ENCODE results near the gene THAP2.

Gene THAP2

GRCh38 chr12:71662849-71663560, 1.1 kb upstream of the THAP2 start:
- peak overlapping the region; percentile 92 for H3K4me3 ChIP-seq (replicated peaks; ENCODE audit: insufficient read depth, low read length)
- DNase-seq (ENCODE audit: low read depth in 1 of 2, low spot score in 1 of 2) = peak in 1 of 2 experiments; percentile 62
- TF ChIP-seq POLR2AphosphoS5 (IDR thresholded peaks at IDR 0.05; ENCODE audit: low read depth) (no peak), SPI1 (IDR thresholded peaks at IDR 0.05; ENCODE audit: borderline replicate concordance, low read depth) (no peak), GABPA (IDR thresholded peaks at IDR 0.05; ENCODE audit: low read depth) (peak; percentile 62)
- TF ChIP-seq, protein P1, sequence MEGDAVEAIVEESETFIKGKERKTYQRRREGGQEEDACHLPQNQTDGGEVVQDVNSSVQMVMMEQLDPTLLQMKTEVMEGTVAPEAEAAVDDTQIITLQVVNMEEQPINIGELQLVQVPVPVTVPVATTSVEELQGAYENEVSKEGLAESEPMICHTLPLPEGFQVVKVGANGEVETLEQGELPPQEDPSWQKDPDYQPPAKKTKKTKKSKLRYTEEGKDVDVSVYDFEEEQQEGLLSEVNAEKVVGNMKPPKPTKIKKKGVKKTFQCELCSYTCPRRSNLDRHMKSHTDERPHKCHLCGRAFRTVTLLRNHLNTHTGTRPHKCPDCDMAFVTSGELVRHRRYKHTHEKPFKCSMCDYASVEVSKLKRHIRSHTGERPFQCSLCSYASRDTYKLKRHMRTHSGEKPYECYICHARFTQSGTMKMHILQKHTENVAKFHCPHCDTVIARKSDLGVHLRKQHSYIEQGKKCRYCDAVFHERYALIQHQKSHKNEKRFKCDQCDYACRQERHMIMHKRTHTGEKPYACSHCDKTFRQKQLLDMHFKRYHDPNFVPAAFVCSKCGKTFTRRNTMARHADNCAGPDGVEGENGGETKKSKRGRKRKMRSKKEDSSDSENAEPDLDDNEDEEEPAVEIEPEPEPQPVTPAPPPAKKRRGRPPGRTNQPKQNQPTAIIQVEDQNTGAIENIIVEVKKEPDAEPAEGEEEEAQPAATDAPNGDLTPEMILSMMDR (IDR thresholded peaks at IDR 0.05; ENCODE audit: insufficient read depth, low read length) = no peak
- no peaks in the 10 kb centered on the region for H3K27me3 ChIP-seq (ENCODE audit: insufficient read depth, poor library complexity, severe bottlenecking)
- H3K27ac ChIP-seq (replicated peaks) = peak overlapping the region; percentile 94

DNA sequence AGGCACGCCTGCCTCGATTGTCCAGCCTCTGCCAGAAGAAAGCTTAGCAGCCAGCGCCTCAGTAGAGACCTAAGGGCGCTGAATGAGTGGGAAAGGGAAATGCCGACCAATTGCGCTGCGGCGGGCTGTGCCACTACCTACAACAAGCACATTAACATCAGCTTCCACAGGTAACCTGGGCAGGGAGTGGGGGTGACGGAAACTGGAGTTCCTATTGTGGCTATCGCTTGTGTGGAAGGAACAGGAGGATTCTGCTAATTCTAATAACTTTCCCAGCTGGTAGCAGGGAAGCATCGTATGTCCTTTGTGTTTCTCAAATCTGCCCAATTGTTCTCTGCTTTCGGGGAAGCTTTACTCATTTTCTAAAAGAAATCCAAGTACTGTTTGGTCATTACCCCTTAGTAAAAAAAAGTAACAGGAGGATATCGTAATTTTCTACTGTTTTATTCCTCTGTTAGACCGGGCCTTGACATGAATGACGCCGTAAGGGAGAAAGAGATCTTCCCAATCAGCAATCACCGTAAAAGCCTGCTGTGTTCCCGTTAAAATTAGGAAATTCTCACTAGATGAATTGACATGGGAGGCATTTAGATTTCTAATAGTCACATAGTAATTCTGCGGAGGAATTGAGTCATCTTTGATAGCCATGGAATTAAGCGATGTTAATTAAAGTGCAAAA, 449 bp downstream of the THAP2 start:
- TF ChIP-seq GABPA (IDR thresholded peaks at IDR 0.05; ENCODE audit: low read depth) = no peak
- TF ChIP-seq, protein P1 (IDR thresholded peaks at IDR 0.05; ENCODE audit: insufficient read depth, low read length) = no peak
- no peak for TF ChIP-seq POLR2AphosphoS5 (IDR thresholded peaks at IDR 0.05; ENCODE audit: low read depth)
- no peak for TF ChIP-seq REST (IDR thresholded peaks at IDR 0.05; ENCODE audit: insufficient replicate concordance, low read depth)
- TF ChIP-seq SPI1 (IDR thresholded peaks at IDR 0.05; ENCODE audit: borderline replicate concordance, low read depth) = no peak
- Histone ChIP-seq H3K27me3 (ENCODE audit: insufficient read depth, poor library complexity, severe bottlenecking) (no peaks in the 10 kb centered on the region), H3K27ac (replicated peaks) (peak overlapping the region; percentile 94), H3K4me3 (replicated peaks; ENCODE audit: insufficient read depth, low read length) (peak overlapping the region; percentile 92)
- DNase-seq (ENCODE audit: low read depth in 1 of 2, low spot score in 1 of 2) = no peak

GRCh38 chr12:71665090-71665463, 976 bp downstream of the THAP2 start:
- Histone ChIP-seq H3K4me3 (replicated peaks; ENCODE audit: insufficient read depth, low read length) (peak overlapping the region; percentile 92), H3K27ac (replicated peaks) (peak overlapping the region; percentile 94), H3K27me3 (ENCODE audit: insufficient read depth, poor library complexity, severe bottlenecking) (no peaks in the 10 kb centered on the region)
- TF ChIP-seq REST (IDR thresholded peaks at IDR 0.05; ENCODE audit: insufficient replicate concordance, low read depth) (no peak), POLR2AphosphoS5 (IDR thresholded peaks at IDR 0.05; ENCODE audit: low read depth) (no peak), GABPA (IDR thresholded peaks at IDR 0.05; ENCODE audit: low read depth) (no peak), SPI1 (IDR thresholded peaks at IDR 0.05; ENCODE audit: borderline replicate concordance, low read depth) (no peak)
- TF ChIP-seq, protein P1 (IDR thresholded peaks at IDR 0.05; ENCODE audit: insufficient read depth, low read length) = no peak
- DNase-seq (ENCODE audit: low read depth in 1 of 2, low spot score in 1 of 2) = no peak

All from HL-60 (cell line).